Activated naive CD8-positive, alpha-beta T cell treated with anti-CD3 and anti-CD28 coated beads, Interleukin-2, amount 50 U/mL, for 16 hours (primary cell): ENCODE measurements around the gene ERP27.

Experiments
- DNase-seq: peaks from one replicate; pipeline ENCODE4 v3.0.0-alpha.2; 2020; ENCODE audit warnings: low read depth, low spot score

The ERP27 gene

DNA sequence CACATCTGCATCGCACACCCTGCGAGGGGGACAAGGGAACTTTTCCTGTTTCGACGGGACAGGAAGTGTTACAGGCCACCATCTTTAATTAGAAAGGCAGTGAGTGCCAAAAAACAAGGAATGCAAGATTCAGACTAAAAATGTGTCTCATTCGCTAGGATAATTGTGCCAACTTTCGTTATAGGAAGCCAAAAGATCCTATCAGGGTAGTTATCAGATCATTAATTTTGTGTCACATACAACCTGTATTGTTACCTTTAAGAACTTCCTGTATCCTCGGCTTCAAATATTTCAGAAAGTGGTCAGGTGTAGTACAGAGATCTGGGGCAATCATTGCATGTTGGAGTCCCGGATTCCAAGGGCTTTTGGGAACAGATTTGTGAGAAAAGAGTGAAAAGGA, 33.5 kb downstream of the ERP27 start:
- DNase-seq, result no peak

GRCh38 chr12:14903386-14904098, 34.8 kb downstream of the ERP27 start:
- DNase-seq, result no peak

GRCh38 chr12:14902465-14902864, 35.9 kb downstream of the ERP27 start:
- no peak for DNase-seq

DNA sequence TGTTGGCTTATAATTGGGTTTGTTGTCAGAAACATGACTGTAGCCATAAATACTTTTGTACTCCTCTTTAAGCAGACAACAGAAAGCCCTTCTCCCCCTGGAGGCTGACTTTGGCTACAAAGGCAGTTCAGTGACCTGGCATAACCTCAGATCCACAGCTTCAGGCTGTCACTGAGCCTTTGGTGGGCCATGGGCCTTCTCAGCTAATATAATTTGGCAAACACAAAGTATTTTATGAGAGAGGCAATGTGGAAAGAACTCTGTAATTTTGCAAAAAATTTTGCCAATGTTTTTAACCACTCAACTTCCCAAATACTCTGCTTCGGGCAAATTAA, 37.1 kb downstream of the ERP27 start:
- no peak for DNase-seq

GRCh38 chr12:14900521-14901227, 37.7 kb downstream of the ERP27 start:
- DNase-seq, result no peak

- DNase-seq, result no peak
Measured at GRCh38 chr12:14896521-14897169, 41.7 kb downstream of the ERP27 start.

- no peak for DNase-seq
Measured at GRCh38 chr12:14893506-14894250, 44.7 kb downstream of the ERP27 start.

- DNase-seq, result no peak
Measured at GRCh38 chr12:14892726-14893505, 45.4 kb downstream of the ERP27 start.

- no peak for DNase-seq
Measured at GRCh38 chr12:14890701-14891100, 47.6 kb downstream of the ERP27 start.

- no peak for DNase-seq
Measured at GRCh38 chr12:14886271-14886670, 52.1 kb downstream of the ERP27 start.

DNA sequence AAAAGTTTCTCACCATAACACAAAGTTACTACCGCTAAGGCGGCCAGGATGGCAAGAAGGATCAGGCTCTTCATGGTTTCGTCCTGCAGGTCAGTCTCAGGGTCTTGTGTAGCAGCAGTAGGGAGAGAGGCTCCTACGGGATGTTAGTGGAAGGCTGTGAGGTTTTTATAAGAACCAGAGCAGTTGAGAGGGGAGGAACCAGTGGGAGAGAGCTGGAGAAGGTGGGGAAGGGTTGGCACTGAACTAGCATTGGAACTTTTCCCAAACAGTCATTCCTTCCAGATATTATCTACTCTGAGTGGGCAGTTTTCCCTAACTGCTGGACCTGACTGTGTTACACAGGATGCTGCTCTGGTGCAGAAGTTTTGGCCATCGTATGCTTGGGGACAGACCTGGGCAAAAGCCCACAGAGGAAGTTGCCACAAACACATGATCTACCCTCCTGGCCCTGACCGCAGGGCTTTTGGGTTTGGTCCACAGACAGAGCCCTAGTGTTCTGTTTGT, 52.6 kb downstream of the ERP27 start, which contains the start of gene MGP:
MGP (minus strand) TSS at position 137 of the 504 bp plus-strand sequence; CDS start at position 74, 63 bp downstream.
- no peak for DNase-seq

GRCh38 chr12:14884458-14884878, 53.9 kb downstream of the ERP27 start:
- DNase-seq, result peak; percentile 71

DNA sequence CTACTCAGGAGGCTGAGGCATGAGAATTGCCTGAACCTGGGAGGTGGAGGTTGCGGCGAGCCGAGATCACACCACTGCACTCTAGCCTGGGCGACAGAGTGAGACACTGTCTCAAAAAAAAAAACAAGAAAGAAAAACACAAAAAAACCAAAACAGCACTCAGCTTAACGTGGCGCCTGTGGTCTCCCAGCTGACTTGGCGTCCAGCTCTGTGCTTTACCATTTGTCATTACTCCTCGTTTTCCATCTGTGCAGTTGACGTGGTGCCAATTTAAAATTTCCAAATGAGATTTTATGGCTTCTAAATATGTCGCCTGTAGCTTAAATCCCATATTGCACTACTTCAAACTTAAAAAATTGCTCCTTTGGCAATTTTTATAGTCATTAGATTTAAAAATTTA, 54.7 kb downstream of the ERP27 start:
- no peak for DNase-seq

- DNase-seq, result no peak
Measured at GRCh38 chr12:14880890-14881453, 57.4 kb downstream of the ERP27 start.

- DNase-seq, result no peak
Measured at GRCh38 chr12:14879222-14879933, 59.0 kb downstream of the ERP27 start.

- no peak for DNase-seq
Measured at GRCh38 chr12:14878488-14878887, 59.8 kb downstream of the ERP27 start.

DNA sequence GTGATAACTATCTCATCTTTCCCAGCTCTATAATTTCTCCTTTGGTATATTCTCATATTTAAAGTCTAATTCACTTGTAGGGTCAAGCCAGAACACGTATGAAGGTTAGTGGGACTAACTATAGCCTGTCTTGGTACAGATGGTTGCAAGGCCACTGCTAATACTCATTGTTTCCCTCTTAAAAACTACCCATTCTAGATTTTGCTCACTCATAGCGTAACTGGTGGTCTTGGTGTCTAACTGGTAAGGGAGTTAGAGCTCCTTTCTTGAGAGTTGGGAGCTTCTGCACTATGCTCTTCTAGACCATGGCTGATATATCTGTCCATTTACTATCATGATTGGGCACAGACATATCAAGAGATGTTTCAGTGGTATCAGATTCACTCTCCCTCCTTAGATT, 61.5 kb downstream of the ERP27 start:
- DNase-seq, result no peak

DNA sequence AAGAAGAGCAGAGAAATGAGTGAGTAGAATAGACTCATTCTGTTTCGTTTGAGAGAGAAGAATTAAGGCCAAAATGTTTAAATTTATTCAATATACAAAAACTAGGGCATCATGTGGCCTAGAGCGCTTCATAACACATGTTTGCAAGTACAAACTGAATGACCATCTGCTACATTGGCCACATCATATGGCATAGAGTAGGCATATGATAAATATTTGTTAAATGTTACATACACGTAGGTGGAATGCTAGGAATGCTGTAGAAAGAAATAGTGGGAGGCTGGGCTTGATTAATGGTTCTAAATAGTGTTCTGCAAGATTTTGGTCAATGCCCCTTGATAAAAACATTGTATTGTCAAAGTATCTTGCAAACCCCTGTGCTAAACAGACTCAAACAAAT, 63.5 kb downstream of the ERP27 start:
- DNase-seq, result no peak

GRCh38 chr12:14873440-14874185, 64.7 kb downstream of the ERP27 start:
- DNase-seq, result no peak
